ENCODE measurements around the gene GBA2. TPM values are rescaled to one million over a fixed set of nuclear protein-coding genes. Genes with fewer than 3 reads are reported as not detected.
A peak's percentile ranks its signal among the peaks of the same experiment; 100 is the strongest.

Gene GBA2
- total RNA-seq, 6 donors from 2014 or later = 60.4 to 189 (median 77.0) TPM

- Histone ChIP-seq H3K4me3 (no peak overlapping the region), H3K4me1 (no peaks in the 10 kb centered on the region), H3K27ac (no peak overlapping the region), H3K27me3 (no peaks in the 10 kb centered on the region), H3K9me3 (no peaks in the 10 kb centered on the region), H3K36me3 (peaks cover 85 to 98% (median 96%) of the 10 kb centered on the region in 4 donors)
- 89 to 93% methylated on average over 3 of the region's 3 CpGs for WGBS, 2 donors
- DNase-seq (no peak), ATAC-seq (ENCODE audit: low FRiP score in 2 of 2) (no peak)
- TF ChIP-seq CTCF (IDR thresholded peaks at IDR 0.05) = no peak
- TF ChIP-seq POLR2A (IDR thresholded peaks at IDR 0.05) = no peak
- no peak for TF ChIP-seq EP300 (IDR thresholded peaks at IDR 0.05)
Measured at GRCh38 chr9:35713578-35713977, 35.5 kb downstream of the GBA2 start.

GRCh38 chr9:35712762-35713400 is 36.1 kb downstream of the GBA2 start:
- Histone ChIP-seq H3K36me3 (peaks cover 82 to 98% (median 96%) of the 10 kb centered on the region in 4 donors), H3K4me1 (no peaks in the 10 kb centered on the region), H3K4me3 (no peak overlapping the region), H3K9me3 (no peaks in the 10 kb centered on the region), H3K27ac (no peak overlapping the region), H3K27me3 (no peaks in the 10 kb centered on the region)
- WGBS, 2 donors = 89 to 94% methylated on average over 10 to 11 of the region's 11 CpGs
- TF ChIP-seq CTCF (IDR thresholded peaks at IDR 0.05) = no peak
- TF ChIP-seq POLR2AphosphoS5 (IDR thresholded peaks at IDR 0.05) = no peak
- no peak for TF ChIP-seq POLR2A (IDR thresholded peaks at IDR 0.05)
- TF ChIP-seq EP300 (IDR thresholded peaks at IDR 0.05) = no peak
- no peak for ATAC-seq (ENCODE audit: low FRiP score in 2 of 2)
- peak in 1 of 2 donors; percentile 50 for DNase-seq

DNA sequence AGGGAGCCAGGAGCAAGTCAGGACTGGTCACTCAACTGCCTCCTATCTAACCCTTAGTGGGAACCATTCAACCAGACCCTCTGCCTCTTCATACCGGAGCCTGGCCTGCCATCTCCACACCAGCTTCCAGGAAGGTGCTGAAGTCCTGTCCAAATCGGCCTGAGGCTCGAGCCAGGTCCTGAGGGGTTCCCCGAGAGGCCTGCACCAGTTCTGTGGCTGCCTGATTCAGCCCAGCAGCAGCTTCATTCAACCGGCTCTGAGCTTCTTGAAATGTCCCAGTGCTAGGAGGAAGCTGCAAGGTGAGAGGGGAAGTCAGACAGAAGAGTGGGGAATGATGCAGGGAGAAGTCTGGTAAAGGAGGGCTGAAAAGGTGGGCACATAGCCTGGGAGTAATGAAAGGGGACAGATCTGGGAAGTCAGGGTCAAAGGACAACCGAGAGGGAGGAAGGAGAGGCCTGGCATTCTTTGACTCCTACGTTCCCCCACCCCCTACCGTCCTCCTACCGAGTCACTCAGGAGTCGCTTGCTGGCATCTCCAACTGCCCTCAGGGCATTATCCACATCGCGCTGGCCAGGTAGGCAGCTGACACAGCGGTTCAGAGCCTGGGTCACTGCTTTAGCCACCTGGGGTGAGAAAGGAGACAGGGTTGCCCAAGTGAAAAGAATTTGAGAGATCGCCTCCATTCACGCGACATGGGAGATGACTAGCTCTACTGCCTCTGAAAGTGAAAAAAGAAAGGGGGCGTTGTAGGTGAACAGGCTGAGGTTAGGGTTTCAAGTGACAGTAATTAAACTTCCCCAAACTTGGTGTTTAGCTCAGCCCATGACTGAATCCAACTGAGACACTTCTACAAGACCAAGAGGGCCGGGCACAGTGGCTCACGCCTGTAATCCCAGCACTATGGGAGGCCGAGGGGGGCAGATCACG is 37.3 kb downstream of the GBA2 start:
- Histone ChIP-seq H3K27me3 (no peaks in the 10 kb centered on the region), H3K36me3 (peaks cover 82 to 98% (median 96%) of the 10 kb centered on the region in 4 donors), H3K9me3 (no peaks in the 10 kb centered on the region), H3K27ac (no peak overlapping the region), H3K4me3 (no peak overlapping the region), H3K4me1 (no peaks in the 10 kb centered on the region)
- ATAC-seq (ENCODE audit: low FRiP score in 2 of 2) (no peak), DNase-seq (no peak)
- TF ChIP-seq EP300 (IDR thresholded peaks at IDR 0.05) = no peak
- no peak for TF ChIP-seq POLR2A (IDR thresholded peaks at IDR 0.05)
- no peak for TF ChIP-seq CTCF (IDR thresholded peaks at IDR 0.05)
- TF ChIP-seq POLR2AphosphoS5 (IDR thresholded peaks at IDR 0.05) = no peak
- WGBS, 2 donors = 92 to 95% methylated on average over 20 to 21 of the region's 21 CpGs

DNA sequence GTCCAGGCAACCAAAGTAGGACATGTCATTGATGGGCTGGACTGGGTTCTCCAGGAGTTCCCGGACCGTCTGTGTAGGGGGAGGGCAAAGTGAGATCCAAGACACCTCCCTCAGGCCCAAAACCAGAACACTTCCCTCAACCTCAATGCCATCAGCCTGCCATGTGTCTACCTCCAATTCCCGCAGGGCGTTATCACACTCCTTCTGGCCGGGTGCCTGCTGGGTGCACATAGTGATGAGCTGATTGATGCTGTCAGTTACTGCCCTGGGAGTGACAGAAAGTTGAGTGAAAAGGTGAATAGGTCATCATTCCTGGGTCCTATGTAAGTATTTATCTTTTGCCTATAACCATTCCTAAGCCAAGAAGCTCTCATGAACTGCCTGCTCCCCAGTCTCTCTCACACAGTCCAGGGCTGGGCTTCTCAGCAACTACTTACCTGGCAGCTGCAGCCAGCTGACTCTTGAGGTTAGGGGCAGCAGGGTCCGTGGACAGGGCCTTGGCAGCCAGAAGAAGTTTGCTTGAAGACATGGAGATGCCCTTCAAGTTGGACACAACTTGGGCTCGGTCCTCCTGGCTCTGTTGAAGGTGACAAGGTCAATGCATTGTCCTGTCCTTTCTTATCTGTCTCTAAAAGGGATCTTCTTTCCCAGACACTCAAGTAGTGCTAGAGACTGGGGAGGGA is 38.1 kb downstream of the GBA2 start:
- DNase-seq (no peak), ATAC-seq (ENCODE audit: low FRiP score in 2 of 2) (no peak)
- 88 to 95% methylated on average over 3 to 7 of the region's 7 CpGs for WGBS, 2 donors
- H3K36me3 ChIP-seq = peaks cover 82 to 98% (median 96%) of the 10 kb centered on the region in 4 donors
- H3K27ac ChIP-seq = no peak overlapping the region
- H3K4me3 ChIP-seq = no peak overlapping the region
- H3K4me1 ChIP-seq = no peaks in the 10 kb centered on the region
- TF ChIP-seq POLR2AphosphoS5 (IDR thresholded peaks at IDR 0.05) = no peak
- TF ChIP-seq CTCF (IDR thresholded peaks at IDR 0.05) = no peak
- no peak for TF ChIP-seq POLR2A (IDR thresholded peaks at IDR 0.05)
- TF ChIP-seq EP300 (IDR thresholded peaks at IDR 0.05) = no peak
- H3K27me3 ChIP-seq = no peaks in the 10 kb centered on the region
- no peaks in the 10 kb centered on the region for H3K9me3 ChIP-seq
